ENCODE data around the gene DNAJC2.
"Not testable (repeated sequence)": the region's sequence is repeated elsewhere in the genome, so short reads cannot be mapped to it uniquely, and the experiment has no call there.

The DNAJC2 gene

DNA sequence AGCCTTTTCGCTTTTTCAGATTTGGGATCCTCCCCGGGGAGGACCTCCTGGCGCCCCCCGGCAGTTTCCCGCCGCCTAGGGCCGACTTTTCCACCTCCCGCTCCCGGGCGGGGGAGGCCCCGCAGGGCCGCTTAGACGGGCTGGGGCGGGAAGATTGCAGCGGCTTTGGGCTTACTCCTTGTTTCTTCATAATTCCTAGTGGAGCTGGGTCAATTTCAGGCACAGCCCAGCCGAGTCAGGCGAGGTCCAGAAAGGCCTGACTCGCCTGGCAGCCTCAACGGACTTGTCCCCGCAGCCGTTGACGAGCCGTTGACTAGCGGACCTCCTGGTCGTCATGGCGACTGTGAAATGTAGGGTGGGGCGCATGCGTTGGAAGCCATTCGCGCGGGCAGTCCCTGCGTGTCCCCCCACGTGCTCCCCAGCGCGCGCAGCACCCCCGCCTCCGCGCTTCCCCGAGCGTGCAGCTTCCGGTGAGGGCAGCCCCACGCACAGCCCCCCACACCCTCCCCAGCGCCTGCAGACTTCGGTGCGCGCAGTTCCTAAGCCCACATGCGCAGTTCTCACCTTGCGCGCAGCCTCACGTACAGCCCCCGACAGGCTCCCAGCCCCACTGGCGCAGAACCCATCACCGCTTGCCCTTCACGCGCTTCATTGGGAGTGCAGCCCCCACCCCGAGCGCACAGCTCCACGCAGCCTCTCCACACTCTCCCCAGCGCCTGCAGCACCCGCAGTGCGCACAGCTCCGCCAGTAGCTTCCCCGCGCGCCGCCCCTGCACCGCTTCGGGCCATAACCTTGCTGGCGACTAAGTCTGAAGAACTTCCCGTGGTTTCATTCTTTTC, 64.4 kb downstream of the DNAJC2 start:
- Mint-ChIP-seq H3K4me1 (peaks cover 33% of the 10 kb centered on the region), H3K4me3 (peak overlapping the region; percentile 87), H3K36me3 (ENCODE audit: insufficient read depth) (peaks cover 12% of the 10 kb centered on the region), H3K27ac (ENCODE audit: low read depth) (peak overlapping the region; percentile 97)
- not testable (repeated sequence) for H3K9me3 Mint-ChIP-seq, H3K27me3 Mint-ChIP-seq
- ATAC-seq (replicated peaks; ENCODE audit: extremely low read depth, poor library complexity, severe bottlenecking) (peak; percentile 95), DNase-seq (ENCODE audit: low spot score in 2 of 2) (peak; percentile 78 to 92)

DNA sequence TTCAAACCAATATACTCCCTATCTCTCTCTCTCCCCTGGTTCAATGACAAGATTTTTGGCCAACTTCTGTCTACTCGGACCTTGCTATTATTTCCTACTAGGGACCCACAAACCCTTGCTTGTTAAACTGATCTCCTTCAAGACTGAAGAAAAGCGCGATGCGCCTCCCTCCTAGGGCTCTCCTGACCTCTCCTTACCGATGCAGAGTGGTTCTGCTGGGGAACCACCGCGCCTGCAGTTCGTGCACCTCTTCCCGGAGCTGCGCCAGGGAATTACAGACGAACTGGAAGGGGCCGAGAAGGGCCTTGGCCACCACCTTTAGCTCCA, 65.0 kb downstream of the DNAJC2 start:
- peak; percentile 7 for ATAC-seq (replicated peaks; ENCODE audit: extremely low read depth, poor library complexity, severe bottlenecking)
- H3K9me3 Mint-ChIP-seq; H3K27me3 Mint-ChIP-seq; DNase-seq (ENCODE audit: low spot score in 2 of 2): not testable (repeated sequence)
- peak overlapping the region; percentile 97 for H3K27ac Mint-ChIP-seq (ENCODE audit: low read depth)
- peaks cover 14% of the 10 kb centered on the region for H3K36me3 Mint-ChIP-seq (ENCODE audit: insufficient read depth)
- peak overlapping the region; percentile 87 for H3K4me3 Mint-ChIP-seq
- peaks cover 33% of the 10 kb centered on the region for H3K4me1 Mint-ChIP-seq

DNA sequence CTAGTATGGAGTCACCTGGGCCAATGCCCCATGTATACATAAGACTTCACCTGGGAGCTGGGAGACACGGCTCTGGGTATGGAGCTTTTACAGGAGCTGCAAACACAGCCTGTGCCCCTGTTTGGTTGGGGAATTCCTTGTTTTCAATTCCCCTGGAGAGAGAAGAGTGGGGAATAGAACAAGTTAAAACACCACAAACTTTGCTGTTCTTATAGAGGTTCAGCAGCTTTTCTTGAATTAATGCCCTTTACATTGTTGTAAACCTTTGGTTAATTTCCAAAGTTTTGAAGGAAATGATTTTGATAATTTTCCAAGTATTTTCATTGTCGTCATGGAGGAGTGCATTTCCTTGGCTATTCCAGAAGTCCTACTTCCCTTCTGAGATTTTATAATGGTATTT, 66.4 kb downstream of the DNAJC2 start:
- H3K27ac Mint-ChIP-seq (ENCODE audit: low read depth); H3K4me3 Mint-ChIP-seq; H3K27me3 Mint-ChIP-seq; H3K9me3 Mint-ChIP-seq; DNase-seq (ENCODE audit: low spot score in 2 of 2); ATAC-seq (replicated peaks; ENCODE audit: extremely low read depth, poor library complexity, severe bottlenecking): not testable (repeated sequence)
- Mint-ChIP-seq H3K4me1 (peaks cover 33% of the 10 kb centered on the region), H3K36me3 (ENCODE audit: insufficient read depth) (peaks cover 14% of the 10 kb centered on the region)

DNA sequence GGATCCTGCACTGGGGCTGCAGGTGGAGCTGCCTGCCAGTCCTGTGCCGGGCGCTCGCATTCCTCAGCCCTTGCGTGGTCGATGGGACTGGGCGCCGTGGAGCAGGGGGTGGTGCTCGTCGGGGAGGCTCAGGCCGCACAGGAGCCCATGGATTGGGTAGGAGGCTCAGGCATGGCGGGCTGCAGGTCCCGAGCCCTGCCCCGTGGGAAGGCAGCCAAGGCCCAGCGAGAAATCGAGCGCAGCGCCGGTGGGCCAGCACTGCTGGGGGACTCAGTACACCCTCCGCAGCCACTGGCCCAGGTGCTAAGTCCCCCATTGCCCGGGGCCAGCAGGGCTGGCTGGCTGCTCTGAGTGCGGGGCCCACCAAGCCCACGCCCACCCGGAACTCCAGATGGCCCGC, 69.7 kb downstream of the DNAJC2 start:
- H3K9me3 Mint-ChIP-seq; H3K27me3 Mint-ChIP-seq; DNase-seq (ENCODE audit: low spot score in 2 of 2); H3K27ac Mint-ChIP-seq (ENCODE audit: low read depth); H3K4me3 Mint-ChIP-seq; H3K36me3 Mint-ChIP-seq (ENCODE audit: insufficient read depth); ATAC-seq (replicated peaks; ENCODE audit: extremely low read depth, poor library complexity, severe bottlenecking): not testable (repeated sequence)
- peaks cover 16% of the 10 kb centered on the region for H3K4me1 Mint-ChIP-seq

DNA sequence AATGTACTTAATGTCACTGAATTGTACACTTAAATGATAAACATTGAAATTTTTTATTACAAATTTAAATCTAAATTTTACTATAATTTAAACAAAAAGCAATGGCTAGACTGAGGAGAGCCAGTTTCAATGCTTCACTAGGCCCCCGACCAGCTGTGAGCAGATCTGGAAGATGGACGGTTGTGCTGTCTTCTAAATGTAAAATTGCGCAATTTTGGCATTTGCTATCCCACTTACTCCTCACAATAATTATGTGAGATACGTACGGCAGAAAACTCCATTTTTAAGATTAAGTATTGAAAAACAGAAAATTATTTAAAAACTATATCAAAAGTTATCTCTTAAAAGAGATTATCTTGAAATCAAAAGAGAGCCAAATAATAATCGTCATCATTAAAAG, 71.2 kb downstream of the DNAJC2 start:
- ATAC-seq (replicated peaks; ENCODE audit: extremely low read depth, poor library complexity, severe bottlenecking), result not testable (repeated sequence)

DNA sequence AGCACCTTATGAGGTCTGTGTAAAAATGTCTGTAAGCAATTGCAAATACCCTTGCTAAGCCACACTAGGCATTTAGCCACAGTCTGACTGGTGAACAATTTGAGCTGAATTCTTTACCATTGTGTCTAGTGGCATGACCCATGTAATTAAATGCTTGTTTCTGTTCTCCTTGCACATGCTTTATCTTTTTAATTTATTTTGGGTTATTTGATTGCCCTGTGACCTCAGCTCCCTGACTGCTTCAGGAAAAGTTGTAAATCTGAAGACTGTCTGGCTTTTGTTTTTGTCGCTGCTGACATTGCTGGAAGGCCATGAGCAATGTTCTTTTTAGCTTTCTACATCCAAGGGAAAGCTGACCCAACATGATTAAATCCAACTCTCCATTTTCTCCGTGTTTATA, 78.3 kb downstream of the DNAJC2 start:
- not testable (repeated sequence) for H3K4me3 Mint-ChIP-seq; H3K27ac Mint-ChIP-seq (ENCODE audit: low read depth); H3K36me3 Mint-ChIP-seq (ENCODE audit: insufficient read depth); H3K9me3 Mint-ChIP-seq; H3K27me3 Mint-ChIP-seq; H3K4me1 Mint-ChIP-seq; DNase-seq (ENCODE audit: low spot score in 2 of 2); ATAC-seq (replicated peaks; ENCODE audit: extremely low read depth, poor library complexity, severe bottlenecking)

More for the DNA sequence above, 71.2 kb downstream of the DNAJC2 start:
- not testable (repeated sequence) for H3K27ac Mint-ChIP-seq (ENCODE audit: low read depth); DNase-seq (ENCODE audit: low spot score in 2 of 2); H3K9me3 Mint-ChIP-seq; H3K36me3 Mint-ChIP-seq (ENCODE audit: insufficient read depth); H3K4me3 Mint-ChIP-seq; H3K27me3 Mint-ChIP-seq; H3K4me1 Mint-ChIP-seq

DNA sequence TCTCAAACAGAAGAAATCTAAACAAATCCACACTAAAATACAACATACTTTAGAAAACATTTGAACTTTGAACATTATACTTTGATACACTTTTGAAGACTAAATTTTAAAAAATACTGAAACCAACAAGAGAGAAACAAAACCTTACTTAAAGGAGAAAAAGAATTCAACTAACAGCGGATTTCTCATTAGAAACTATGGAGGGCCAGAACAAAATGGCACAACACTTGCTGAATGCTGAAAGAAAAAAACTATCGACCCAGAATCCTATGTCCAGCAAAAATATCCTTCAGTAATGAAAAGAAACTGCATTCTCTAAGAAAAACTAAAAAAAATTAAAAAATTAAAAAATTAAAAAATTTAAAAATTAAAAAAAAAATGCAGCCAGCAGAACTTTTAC, 80.5 kb downstream of the DNAJC2 start:
- DNase-seq (ENCODE audit: low spot score in 2 of 2); H3K9me3 Mint-ChIP-seq; ATAC-seq (replicated peaks; ENCODE audit: extremely low read depth, poor library complexity, severe bottlenecking); H3K4me3 Mint-ChIP-seq; H3K4me1 Mint-ChIP-seq; H3K27ac Mint-ChIP-seq (ENCODE audit: low read depth); H3K27me3 Mint-ChIP-seq; H3K36me3 Mint-ChIP-seq (ENCODE audit: insufficient read depth): not testable (repeated sequence)

Data from central memory CD8-positive, alpha-beta T cell (primary cell).